NCI-H1436 (cell line): Measurements from ENCODE around the gene HOXC5.
A peak's percentile ranks its signal among the peaks of the same experiment; 100 is the strongest.

Source experiments
- DNase-seq: peaks from one replicate; lab custom pipeline; 2025; lab: John Stamatoyannopoulos, UW

HOXC5 gene

GRCh38 chr12:54006559-54007220, 26.2 kb upstream of the HOXC5 start:
- no peak for DNase-seq

GRCh38 chr12:54007538-54008259, 25.2 kb upstream of the HOXC5 start:
- DNase-seq, result no peak

- no peak for DNase-seq
Measured at GRCh38 chr12:54008260-54008552, 24.6 kb upstream of the HOXC5 start.

- no peak for DNase-seq
Measured at GRCh38 chr12:54009171-54010052, 23.4 kb upstream of the HOXC5 start.

- DNase-seq, result no peak
Measured at GRCh38 chr12:54010053-54010971, 22.5 kb upstream of the HOXC5 start.

GRCh38 chr12:54010972-54011664, 21.7 kb upstream of the HOXC5 start:
- no peak for DNase-seq

- no peak for DNase-seq
Measured at GRCh38 chr12:54011665-54012532, 21.0 kb upstream of the HOXC5 start.

GRCh38 chr12:54012631-54013409, 20.0 kb upstream of the HOXC5 start:
- DNase-seq, result no peak

GRCh38 chr12:54014377-54015017, 18.4 kb upstream of the HOXC5 start:
- DNase-seq, result no peak

- DNase-seq, result no peak
Measured at GRCh38 chr12:54015018-54015931, 17.6 kb upstream of the HOXC5 start.

GRCh38 chr12:54016051-54016450, 16.8 kb upstream of the HOXC5 start:
- DNase-seq, result no peak

- DNase-seq, result no peak
Measured at GRCh38 chr12:54016478-54016964, 16.3 kb upstream of the HOXC5 start.

GRCh38 chr12:54017027-54017788, 15.6 kb upstream of the HOXC5 start:
- no peak for DNase-seq

- DNase-seq, result peak; percentile 90
Measured at GRCh38 chr12:54017878-54018467, 14.9 kb upstream of the HOXC5 start.

- DNase-seq, result no peak
Measured at GRCh38 chr12:54018468-54018984, 14.3 kb upstream of the HOXC5 start.

GRCh38 chr12:54019091-54019811, 13.6 kb upstream of the HOXC5 start:
- DNase-seq, result no peak
